Panc1 (cell line): ENCODE data around the gene SUPT3H.

Experiments
- CTCF ChIP-seq: fragments of 450-650 bp; IDR thresholded peaks from 2 replicates; pipeline ENCODE4 v1.5.1; 2017; ENCODE audit warnings: mild to moderate bottlenecking
- POLR2AphosphoS5 ChIP-seq: IDR thresholded peaks from 2 replicates; pipeline ENCODE4 v1.6.1; 2012; ENCODE audit warnings: mild to moderate bottlenecking, low read depth, low read length, moderate library complexity
- REST ChIP-seq, 2 experiments: IDR thresholded peaks; 2 replicates each; pipeline ENCODE4 v1.6.1; 2011 to 2012; ENCODE audit warnings: low read depth in 2 of 2, control low read depth in 1 of 2, low read length in 1 of 2, mild to moderate bottlenecking in 1 of 2, moderate library complexity in 1 of 2; ENCODE audit not compliant: insufficient read depth in 1 of 2
- SIN3A ChIP-seq: IDR thresholded peaks from 2 replicates; pipeline ENCODE4 v1.6.1; 2012; ENCODE audit warnings: low read depth, mild to moderate bottlenecking, low read length, moderate library complexity, borderline replicate concordance; ENCODE audit not compliant: insufficient read depth

GRCh38 chr6:45310118-45310788 is 67.5 kb downstream of the SUPT3H start:
- no peak for TF ChIP-seq POLR2AphosphoS5
- TF ChIP-seq CTCF = no peak
- no peak for TF ChIP-seq SIN3A
- TF ChIP-seq REST (IDR thresholded peaks at IDR 0.05; ENCODE audit: insufficient read depth in 1 of 2, low read depth in 2 of 2, low read length in 1 of 2) = no peak
